GM06990 (cell line): ENCODE measurements around the gene SFRP2.

Source experiments
- DNase-seq: peaks from one replicate; pipeline ENCODE4 v3.0.0-alpha.2; 2011; ENCODE audit not compliant: insufficient read length; ENCODE audit errors: extremely low read depth
- H3K27me3 ChIP-seq: replicated peaks from 2 replicates; pipeline ENCODE4 v1.6.0; 2011; ENCODE audit warnings: low read length; ENCODE audit not compliant: control insufficient read depth, insufficient read depth
- H3K36me3 ChIP-seq: 2 replicates; pipeline ENCODE4 v1.5.1; 2011; ENCODE audit warnings: low read length; ENCODE audit not compliant: control insufficient read depth, insufficient read depth
- H3K4me3 ChIP-seq: replicated peaks from 2 replicates; pipeline ENCODE4 v1.5.1; 2011; ENCODE audit warnings: low read depth, mild to moderate bottlenecking, control low read depth, low read length
- TF ChIP-seq, protein P1 (sequence below): IDR thresholded peaks from 2 replicates; pipeline ENCODE4 v1.5.1; 2011; ENCODE audit warnings: low read length, control low read depth, mild to moderate bottlenecking, inconsistent platforms; ENCODE audit not compliant: insufficient read depth, poor library complexity, severe bottlenecking

Gene SFRP2

DNA sequence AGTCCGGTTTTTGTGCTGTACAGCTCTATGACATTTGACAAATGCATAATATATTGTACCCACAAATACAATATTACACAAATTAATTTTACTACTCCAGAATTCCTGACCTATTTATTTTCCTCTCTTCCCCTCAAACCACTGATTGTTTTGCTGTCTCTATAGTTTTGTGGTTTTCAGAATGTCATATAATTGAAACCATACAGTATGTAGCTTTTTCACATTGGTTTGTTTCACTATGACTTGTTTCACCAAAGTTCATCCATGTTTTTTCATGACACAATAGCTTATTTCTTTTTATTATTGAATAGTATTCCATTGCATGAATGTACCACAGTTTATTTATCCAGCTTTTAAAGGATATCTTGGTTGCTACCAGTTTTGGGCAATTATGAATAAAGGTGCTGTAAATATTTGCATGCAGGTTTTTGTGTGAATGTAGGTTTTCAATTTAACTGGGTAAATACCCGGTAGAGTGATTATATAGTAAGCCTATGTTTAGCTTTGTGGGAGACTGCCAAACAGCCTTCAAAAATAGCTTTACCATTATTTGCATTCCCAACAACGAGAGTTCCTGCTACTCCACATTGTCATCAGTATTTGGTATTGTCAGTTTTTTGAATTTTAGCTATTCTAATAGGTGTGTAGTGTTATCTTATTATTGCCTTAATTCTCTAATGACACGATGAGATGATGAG, 55.0 kb downstream of the SFRP2 start:
- DNase-seq, result no peak
- Histone ChIP-seq H3K27me3 (no peaks in the 10 kb centered on the region), H3K4me3 (no peak overlapping the region), H3K36me3 (no peaks in the 10 kb centered on the region)
- TF ChIP-seq, protein P1, sequence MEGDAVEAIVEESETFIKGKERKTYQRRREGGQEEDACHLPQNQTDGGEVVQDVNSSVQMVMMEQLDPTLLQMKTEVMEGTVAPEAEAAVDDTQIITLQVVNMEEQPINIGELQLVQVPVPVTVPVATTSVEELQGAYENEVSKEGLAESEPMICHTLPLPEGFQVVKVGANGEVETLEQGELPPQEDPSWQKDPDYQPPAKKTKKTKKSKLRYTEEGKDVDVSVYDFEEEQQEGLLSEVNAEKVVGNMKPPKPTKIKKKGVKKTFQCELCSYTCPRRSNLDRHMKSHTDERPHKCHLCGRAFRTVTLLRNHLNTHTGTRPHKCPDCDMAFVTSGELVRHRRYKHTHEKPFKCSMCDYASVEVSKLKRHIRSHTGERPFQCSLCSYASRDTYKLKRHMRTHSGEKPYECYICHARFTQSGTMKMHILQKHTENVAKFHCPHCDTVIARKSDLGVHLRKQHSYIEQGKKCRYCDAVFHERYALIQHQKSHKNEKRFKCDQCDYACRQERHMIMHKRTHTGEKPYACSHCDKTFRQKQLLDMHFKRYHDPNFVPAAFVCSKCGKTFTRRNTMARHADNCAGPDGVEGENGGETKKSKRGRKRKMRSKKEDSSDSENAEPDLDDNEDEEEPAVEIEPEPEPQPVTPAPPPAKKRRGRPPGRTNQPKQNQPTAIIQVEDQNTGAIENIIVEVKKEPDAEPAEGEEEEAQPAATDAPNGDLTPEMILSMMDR, result no peak

DNA sequence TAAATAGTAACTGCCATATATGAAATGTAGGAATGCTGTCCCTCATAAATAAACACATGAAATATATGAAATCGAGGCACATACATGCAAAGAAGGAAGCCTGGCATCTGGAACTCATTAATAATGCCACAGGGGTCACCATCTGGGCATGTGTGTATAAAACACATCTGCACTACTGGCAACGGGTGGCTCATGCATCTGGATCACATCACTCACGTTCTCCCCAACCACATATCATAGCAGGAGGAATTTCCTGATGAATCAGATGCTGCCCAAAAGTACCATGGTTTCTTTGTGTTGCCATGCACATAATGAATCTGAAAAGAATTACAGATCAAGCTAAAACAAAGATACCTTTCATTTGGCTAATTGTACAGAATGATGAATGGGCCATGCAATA, 57.6 kb downstream of the SFRP2 start:
- Histone ChIP-seq H3K36me3 (no peaks in the 10 kb centered on the region), H3K4me3 (no peak overlapping the region), H3K27me3 (no peaks in the 10 kb centered on the region)
- DNase-seq, result no peak
- TF ChIP-seq, protein P1, result no peak
